Psoas muscle (tissue), 8 donors: ENCODE data around the gene MNX1. TPM values are rescaled to one million over a fixed set of nuclear protein-coding genes. Genes with fewer than 3 reads are reported as not detected.
A peak's percentile ranks its signal among the peaks of the same experiment; 100 is the strongest.

Source experiments
- ATAC-seq, 4 donors: fragments of 200-7000 bp; cut with Tn5 transposase; one replicate each; pipeline ENCODE4 v1.9.1; 2020; ENCODE audit warnings: moderate library complexity in 3 of 4, mild to moderate bottlenecking in 2 of 4
- DNase-seq, 2 donors: peaks; one replicate each; pipeline ENCODE4 v3.0.0-alpha.2; 2020
- H3K27ac ChIP-seq: fragments of 200-600 bp; one replicate; pipeline ENCODE4 v1.8.0; 2022
- H3K27me3 ChIP-seq, 3 donors: fragments of 200-600 bp in 1 of 3; one replicate each; pipeline versions ENCODE4 v1.6.1 to v1.8.0; 2013 to 2022; ENCODE audit warnings: low read length in 2 of 3, mild to moderate bottlenecking in 2 of 3, moderate library complexity in 1 of 3; ENCODE audit not compliant: insufficient read depth in 3 of 3
- H3K36me3 ChIP-seq, 2 donors: fragments of 200-600 bp in 1 of 2; one replicate each; pipeline versions ENCODE4 v1.6.1 to v1.8.0; 2013 to 2022; ENCODE audit warnings: low read depth in 1 of 2, mild to moderate bottlenecking in 1 of 2, moderate library complexity in 1 of 2; ENCODE audit not compliant: insufficient read depth in 1 of 2
- H3K4me1 ChIP-seq: fragments of 200-600 bp; one replicate; pipeline ENCODE4 v1.8.0; 2022
- H3K4me3 ChIP-seq: fragments of 200-600 bp; one replicate; pipeline ENCODE4 v1.8.0; 2022; ENCODE audit warnings: mild to moderate bottlenecking
- H3K9me3 ChIP-seq: fragments of 200-600 bp; one replicate; pipeline ENCODE4 v1.8.0; 2022
- WGBS, 3 donors: extraction: QIAGEN DNeasy Blood & Tissue Kit; methylation state at CpG; one replicate each; pipeline versions ENCODE4 v1.1.6 to v1.1.7; 2013; 5-methylcytosine and 5-hydroxymethylcytosine counted together
- intact Hi-C, 2 donors: fragments of 100-400 bp; cut with DNase I; formaldehyde crosslinking; loops; one replicate each; pipeline versions ENCODE4 v1.11.0 to v1.14.2; 2022
- polyA plus RNA-seq, 3 donors: library from polyadenylated mRNA; stranded (reverse); fragments of 200-250 nt; gene quantifications; one replicate each; pipeline ENCODE4 v1.2.3, GENCODE V29; 2013
- total RNA-seq, 4 donors: library from RNA; stranded (reverse); fragmentation: NEBNext Ultra II Directional in 2 of 4; extraction: Animal tissue kit (Norgen Biotek cat#: 25700) in 2 of 4; gene quantifications; one replicate each; pipeline versions ENCODE4 v1.2.1 to v1.2.4, GENCODE V29; 2021 to 2023
- TF ChIP-seq, protein P1 (sequence below): fragments of 200-600 bp; IDR thresholded peaks from one replicate; pipeline ENCODE4 v1.8.0; 2022; ENCODE audit warnings: antibody characterized with exemption
- donor health status: healthy with polysubstance abuse.
- donor health status: DM: no; HTN: no; CAD: no; lungs with moderate emphysema.
- donor health status: Bipolar disorder and iron deficiency.
- donor health status: healthy.
- donor health status: DM: yes; HTN: yes; CAD: no.
- donor health status: DM: no; HTN: no; CAD: no.
- donor health status: DM: no; HTN: no; CAD: no.
- donor health status: DM: yes; HTN: yes; CAD: no.

The MNX1 gene
- total and polyA plus RNA-seq, 7 donors: not detected

DNA sequence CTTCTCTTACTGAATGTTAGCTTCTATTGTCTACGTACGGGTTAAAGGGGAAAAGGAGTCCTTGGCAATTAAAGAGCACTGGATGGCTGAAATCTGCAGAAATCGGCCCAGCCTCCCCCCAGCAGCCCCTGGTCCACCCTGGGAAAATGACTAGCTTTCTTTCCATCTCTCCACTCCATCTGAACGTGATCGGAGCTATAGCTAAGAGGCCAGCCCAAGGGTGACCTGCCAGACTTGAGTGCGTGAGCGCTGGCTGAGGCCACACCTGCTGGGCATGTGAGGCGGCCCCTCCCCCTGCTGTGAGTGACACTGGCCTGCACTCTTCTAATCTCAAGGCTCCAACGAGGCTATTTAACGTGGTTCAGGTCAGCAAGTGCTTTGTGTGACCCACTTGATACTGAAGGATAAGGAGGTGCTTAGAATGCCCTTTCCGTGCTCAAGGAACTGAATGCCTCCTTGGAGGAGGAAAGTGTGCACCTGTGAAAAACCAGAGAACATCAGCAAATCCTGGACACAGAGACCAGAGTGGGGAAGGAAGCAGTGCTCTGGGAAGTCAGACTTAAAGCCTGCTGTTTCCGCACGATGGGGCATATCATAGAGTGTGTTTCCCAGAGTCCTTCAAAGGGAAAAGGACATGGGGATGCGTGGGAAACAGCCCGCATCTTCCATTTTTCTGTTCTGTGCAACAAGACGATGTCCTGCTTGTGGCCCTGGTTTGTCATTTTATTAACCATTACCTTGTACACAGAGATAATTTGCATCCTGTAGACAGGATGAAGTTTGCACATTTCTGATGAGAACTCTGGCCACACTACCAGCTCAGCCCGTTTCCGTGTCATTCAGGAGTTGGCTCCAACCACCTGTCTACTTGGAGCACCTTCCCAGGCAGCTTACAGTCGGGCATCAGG lies 12.5 kb upstream of the MNX1 start:
- 7 to 11% (median 8%) methylated on average over 19 of the region's 19 CpGs for WGBS, 3 donors
- Histone ChIP-seq H3K27ac (no peak overlapping the region), H3K9me3 (no peaks in the 10 kb centered on the region), H3K4me3 (no peak overlapping the region), H3K4me1 (peaks cover 16% of the 10 kb centered on the region), H3K27me3 (peaks cover 0 to 93% (median 50%) of the 10 kb centered on the region in 3 donors), H3K36me3 (no peaks in the 10 kb centered on the region)
- ATAC-seq (no peak), DNase-seq (no peak)
- TF ChIP-seq, protein P1, sequence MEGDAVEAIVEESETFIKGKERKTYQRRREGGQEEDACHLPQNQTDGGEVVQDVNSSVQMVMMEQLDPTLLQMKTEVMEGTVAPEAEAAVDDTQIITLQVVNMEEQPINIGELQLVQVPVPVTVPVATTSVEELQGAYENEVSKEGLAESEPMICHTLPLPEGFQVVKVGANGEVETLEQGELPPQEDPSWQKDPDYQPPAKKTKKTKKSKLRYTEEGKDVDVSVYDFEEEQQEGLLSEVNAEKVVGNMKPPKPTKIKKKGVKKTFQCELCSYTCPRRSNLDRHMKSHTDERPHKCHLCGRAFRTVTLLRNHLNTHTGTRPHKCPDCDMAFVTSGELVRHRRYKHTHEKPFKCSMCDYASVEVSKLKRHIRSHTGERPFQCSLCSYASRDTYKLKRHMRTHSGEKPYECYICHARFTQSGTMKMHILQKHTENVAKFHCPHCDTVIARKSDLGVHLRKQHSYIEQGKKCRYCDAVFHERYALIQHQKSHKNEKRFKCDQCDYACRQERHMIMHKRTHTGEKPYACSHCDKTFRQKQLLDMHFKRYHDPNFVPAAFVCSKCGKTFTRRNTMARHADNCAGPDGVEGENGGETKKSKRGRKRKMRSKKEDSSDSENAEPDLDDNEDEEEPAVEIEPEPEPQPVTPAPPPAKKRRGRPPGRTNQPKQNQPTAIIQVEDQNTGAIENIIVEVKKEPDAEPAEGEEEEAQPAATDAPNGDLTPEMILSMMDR: no peak
- intact Hi-C loops: no loop called here

DNA sequence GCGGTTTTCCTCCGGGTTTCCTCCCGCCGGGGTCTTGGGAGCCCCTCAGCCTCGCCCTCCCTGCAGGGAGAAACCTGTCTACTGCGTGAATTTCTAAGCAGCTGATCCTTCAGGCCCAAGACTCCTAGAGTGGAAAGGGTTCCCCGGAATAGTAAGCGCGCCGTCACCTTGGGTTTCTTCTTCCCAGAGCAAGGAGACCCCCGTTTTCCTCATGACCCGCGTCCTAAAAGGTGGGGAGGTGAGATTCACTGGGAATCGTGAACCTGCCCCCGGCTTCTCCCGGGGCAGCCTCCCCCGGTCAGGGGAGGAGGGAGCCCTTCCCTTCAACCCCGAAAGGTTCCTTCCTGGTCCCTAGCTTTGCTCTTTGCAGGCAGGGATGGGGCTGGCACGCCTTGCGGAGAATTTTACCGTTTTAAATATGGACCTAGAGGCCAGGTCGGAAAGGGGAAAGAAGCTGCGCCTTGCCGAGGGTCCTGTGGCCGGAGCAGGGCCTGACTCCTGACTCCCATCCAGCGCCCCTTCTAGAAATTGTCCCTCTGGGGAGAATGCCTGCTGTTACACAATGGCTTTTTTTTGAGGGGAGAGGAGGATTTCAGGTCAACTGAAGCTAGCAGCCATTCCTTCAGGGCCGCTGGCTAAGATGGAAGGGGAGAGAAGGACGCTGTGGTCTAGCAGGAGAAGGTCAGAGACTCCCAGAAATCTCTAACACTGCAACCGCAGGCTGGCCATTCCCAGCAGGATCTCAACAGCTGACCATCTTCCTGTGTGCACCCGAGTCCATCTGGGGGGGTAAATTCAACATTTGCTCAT lies 11.6 kb upstream of the MNX1 start:
- intact Hi-C loops: no loop called here
- Histone ChIP-seq H3K36me3 (no peaks in the 10 kb centered on the region), H3K4me1 (peaks cover 20% of the 10 kb centered on the region), H3K27me3 (peaks cover 0 to 93% (median 58%) of the 10 kb centered on the region in 3 donors), H3K27ac (no peak overlapping the region), H3K4me3 (peak overlapping the region; percentile 53), H3K9me3 (no peaks in the 10 kb centered on the region)
- DNase-seq (no peak), ATAC-seq (no peak)
- 2 to 5% (median 4%) methylated on average over 30 of the region's 30 CpGs for WGBS, 3 donors
- TF ChIP-seq, protein P1: no peak

DNA sequence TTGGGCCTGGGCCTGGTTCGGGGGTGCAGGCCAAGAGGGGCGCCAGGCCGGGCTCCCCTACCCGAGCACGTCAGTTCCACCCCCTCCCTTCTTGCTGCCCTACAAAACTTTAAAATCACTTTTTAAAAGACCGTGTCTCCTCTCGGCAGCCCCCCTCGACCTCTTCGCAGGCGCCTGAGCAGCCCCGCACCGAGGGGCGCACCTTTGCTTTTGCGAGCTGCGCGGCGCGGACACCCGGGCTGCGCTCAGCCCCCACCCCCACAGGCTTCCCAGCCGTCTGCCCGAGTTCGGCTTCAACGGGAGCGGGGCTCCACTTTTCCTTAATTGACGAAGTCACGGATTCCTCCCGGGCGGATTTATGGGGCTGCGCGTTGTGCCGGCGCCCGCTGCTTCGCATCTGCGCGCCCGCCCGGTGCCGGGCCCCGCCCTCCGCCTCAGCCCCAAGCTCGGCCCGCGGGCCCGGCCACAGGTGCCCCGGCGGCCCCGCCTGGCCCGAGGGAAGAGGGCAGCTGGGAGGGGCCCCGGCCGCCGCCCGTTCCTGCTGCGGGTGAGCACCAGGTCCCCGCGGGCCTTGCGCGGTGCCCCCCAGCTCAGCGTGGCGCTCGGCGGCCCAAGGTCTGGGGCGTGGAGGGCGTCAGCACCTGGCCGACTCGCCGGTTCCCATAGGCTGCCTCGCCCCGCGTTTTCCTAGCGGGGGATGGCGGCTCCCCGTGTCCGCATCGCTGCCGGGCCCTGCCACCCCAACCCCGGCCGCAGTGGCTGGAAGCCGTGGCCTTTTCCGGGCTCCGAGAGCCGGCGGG lies 10.8 kb upstream of the MNX1 start:
- no peaks in the 10 kb centered on the region for H3K9me3 ChIP-seq
- no peak for DNase-seq

GRCh38 chr7:157020514-157021070 lies 10.1 kb upstream of the MNX1 start:
- H3K27me3 ChIP-seq: peaks cover 0 to 98% (median 66%) of the 10 kb centered on the region in 3 donors
- H3K36me3 ChIP-seq: no peaks in the 10 kb centered on the region
- 6 to 7% (median 6%) methylated on average over 27 to 38 of the region's 38 CpGs for WGBS, 3 donors
- ATAC-seq (no peak), DNase-seq (no peak)
- no peak overlapping the region for H3K27ac ChIP-seq
- peaks cover 20% of the 10 kb centered on the region for H3K4me1 ChIP-seq
- H3K4me3 ChIP-seq: peak overlapping the region; percentile 53
- H3K9me3 ChIP-seq: no peaks in the 10 kb centered on the region
- intact Hi-C loops: no loop called here
- TF ChIP-seq, protein P1: no peak

More for the DNA sequence above, 10.8 kb upstream of the MNX1 start:
- TF ChIP-seq, protein P1: no peak
- Histone ChIP-seq H3K4me1 (peaks cover 20% of the 10 kb centered on the region), H3K27ac (no peak overlapping the region), H3K36me3 (no peaks in the 10 kb centered on the region), H3K27me3 (peaks cover 0 to 97% (median 62%) of the 10 kb centered on the region in 3 donors), H3K4me3 (peak overlapping the region; percentile 53)
- intact Hi-C loops: no loop called here
- ATAC-seq: peak in 1 of 4 donors; percentile 23
- WGBS, 3 donors: 1 to 2% (median 2%) methylated on average over 52 to 84 of the region's 84 CpGs
